EL (cell line): Measurements from ENCODE around the gene CTSW.
"Not testable (repeated sequence)": the region's sequence is repeated elsewhere in the genome, so short reads cannot be mapped to it uniquely, and the experiment has no call there.

Experiments used
- DNase-seq: peaks from one replicate; pipeline ENCODE4 v3.0.0-alpha.2; 2016

The CTSW gene

GRCh38 chr11:65886826-65887722 lies 7.4 kb downstream of the CTSW start:
- no peak for DNase-seq

- DNase-seq = no peak
These were observed 8.1 kb downstream of the CTSW start for GRCh38 chr11:65887723-65888162.

DNA sequence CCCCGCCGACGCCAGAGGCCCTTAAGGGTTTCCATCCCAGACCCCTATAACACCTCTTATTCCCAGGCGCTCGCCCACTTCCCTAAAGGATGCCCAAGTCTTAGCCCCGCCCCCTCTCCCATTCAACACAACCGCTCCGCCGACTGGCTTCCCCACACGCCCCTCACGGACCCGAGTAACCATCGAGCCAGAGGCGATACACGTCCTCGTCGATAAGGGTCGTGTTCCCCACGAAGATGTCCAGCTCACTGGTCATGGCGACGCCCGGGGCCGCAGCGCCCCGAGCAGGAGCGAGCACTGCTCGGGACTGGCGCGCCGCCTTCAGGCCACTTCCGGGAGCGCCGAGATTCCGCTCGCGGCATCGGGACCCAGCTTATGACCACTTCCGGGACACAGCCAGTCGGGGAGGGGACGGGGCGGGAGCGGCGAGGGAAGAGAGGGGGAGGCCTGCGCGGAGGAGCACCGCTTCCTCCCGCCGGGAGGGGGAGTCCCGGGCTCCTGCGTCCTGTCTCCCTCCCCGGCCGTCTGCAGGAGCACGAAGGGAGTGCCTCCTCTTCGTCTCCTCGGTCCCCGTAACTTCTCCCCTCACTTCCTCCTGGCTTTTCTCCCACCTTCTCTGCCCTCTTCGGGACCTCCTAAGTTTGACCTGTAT lies 8.7 kb downstream of the CTSW start, which contains the start of gene FIBP:
Gene FIBP (minus strand): TSS at position 309 of the 652 bp plus-strand sequence. CDS start 53 bp downstream, at position 256.
- DNase-seq = peak; percentile 98

- DNase-seq = peak; percentile 97
These were observed 10.9 kb downstream of the CTSW start, which contains the start of gene CCDC85B for GRCh38 chr11:65890324-65891218. TSS of gene CCDC85B (plus strand) at chr11:65890673. CDS start at chr11:65890784, 111 bp downstream.

DNA sequence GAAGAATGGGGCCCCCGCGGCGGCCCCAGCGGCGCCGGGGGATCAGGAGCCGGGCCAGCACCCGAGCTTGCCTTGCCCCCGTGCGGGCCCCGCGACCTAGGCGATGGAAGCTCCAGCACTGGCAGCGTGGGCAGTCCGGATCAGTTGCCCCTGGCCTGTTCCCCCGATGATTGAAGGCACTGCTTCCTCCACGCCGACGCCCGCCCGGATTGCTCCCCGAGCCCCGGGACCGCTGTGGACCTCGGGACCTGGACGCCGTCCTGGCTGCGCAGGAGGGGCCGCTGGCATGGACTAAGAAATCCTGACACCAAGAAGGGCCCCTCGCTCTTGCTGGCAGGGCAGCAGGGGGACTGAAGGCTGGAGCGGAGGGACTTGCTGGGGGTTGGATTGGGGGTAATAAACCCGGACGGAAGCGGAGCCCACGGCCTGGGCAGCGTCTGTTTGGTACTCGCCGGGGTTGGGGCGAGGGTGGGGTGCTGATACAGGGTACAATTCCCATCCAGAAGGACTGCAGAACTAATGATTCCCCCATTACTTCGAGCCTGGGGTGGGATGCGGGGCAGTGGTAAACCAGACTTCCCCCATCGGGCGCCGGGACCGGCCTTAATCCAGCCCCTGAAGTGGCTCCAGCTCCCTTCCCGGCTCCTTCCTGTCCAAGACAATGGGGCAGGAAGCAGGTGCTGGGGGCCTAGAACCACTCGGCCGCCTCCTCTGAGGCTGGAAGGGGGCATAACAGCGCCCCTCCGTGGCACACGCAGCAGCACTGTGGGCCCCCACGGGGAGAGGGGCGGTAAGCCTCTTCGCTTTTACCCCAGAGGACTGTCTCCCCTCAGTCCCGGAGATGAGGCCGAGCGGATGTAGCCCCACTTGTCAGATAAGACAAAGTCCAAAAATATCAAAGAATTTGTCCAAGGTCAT lies 11.8 kb downstream of the CTSW start:
- DNase-seq = peak; percentile 81

DNA sequence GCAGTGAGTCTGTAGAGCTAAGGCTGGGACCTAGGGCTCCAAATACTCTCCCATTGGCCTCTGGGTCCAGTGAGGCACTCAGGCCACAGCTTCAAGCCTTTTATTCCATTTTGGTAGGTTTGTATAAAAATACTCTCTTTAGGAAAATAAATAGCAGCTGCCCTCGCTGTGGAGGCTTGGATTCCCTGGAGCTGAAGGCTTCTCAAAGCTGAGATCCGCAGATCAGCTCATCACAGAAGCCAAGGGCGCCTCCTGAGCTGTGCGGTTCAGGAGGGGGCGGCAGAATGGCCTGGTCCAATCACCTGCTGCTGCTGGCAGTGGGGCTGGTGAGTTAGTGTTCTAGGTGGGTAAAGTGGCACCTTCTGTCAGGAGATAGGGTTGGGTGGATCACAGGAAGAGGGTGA lies 12.5 kb downstream of the CTSW start:
- DNase-seq = not testable (repeated sequence)

GRCh38 chr11:65892661-65893317 lies 13.2 kb downstream of the CTSW start:
- DNase-seq = peak; percentile 53

DNA sequence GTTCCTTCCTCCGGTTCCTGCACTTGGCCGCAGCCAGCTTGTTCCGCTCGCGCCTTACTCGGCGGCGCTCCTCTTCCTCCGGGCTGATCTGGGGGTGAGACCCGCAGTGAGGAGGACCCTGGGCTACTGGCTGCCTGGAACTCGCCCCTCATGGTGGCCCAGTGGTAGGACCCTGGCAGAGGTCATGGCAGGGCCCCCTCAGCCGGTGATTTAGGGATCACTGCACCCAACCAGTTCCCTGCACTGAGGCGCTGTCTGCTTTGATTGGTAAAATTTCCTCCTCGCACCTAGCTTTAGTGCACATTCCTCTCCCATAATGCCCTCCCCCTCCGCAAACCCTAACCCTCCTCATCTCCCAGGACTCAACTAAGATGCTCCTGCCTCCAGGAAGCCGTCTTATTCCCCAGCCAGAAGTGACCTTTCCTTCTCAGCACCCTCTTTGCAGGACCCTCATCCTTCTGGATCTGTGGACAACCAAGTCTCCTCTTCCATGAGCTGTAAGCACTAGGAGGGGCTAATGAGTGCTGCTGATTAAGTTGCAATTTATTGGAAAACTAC lies 14.5 kb downstream of the CTSW start:
- DNase-seq = peak; percentile 46

GRCh38 chr11:65895482-65895981 lies 15.9 kb downstream of the CTSW start:
- no peak for DNase-seq

DNA sequence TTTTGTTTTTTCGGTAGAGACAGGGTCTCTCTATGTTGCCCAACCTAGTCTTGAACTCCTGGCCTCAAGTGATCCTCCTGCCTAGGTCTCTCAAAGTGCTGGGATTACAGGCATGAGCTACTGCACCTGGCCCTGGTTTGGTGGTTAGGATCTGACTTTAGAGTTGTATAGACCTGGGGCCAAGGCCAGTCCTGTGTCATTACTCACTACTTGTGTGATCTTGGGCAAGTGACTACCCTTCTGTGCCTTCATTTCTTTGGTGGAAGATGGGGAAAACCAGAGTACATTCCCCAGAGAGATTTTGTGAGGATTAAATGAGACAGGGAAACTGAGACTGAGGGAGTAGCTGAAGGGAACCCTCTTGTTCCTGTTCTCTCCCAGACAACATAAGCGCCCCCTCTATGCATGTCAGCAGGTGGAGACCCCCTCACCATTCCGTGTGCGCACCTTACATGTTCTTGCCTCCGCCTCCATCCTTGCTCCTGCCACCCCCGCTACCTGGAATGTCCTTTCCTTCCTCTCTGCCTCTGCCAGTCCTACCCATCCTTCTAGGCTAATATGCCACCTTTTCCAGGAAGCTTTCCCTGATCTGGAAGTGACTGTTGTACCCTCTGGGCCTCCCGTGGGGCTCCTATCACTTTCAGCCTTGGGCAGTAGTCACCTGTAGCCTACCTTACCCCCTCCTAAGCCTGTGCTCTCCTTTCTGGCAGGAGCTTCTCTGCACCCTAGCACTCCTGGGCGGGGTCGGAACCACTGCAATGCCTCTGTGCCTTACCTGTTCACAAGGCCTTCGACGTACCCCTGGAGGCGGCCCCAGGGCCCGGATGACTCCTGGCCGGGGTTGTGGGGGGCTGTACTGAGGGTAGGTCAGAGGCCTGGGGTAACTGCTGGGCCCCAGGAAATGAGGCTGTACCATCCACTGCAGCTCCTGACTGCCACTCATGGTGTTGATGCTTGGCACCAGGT lies 16.7 kb downstream of the CTSW start:
- no peak for DNase-seq

DNA sequence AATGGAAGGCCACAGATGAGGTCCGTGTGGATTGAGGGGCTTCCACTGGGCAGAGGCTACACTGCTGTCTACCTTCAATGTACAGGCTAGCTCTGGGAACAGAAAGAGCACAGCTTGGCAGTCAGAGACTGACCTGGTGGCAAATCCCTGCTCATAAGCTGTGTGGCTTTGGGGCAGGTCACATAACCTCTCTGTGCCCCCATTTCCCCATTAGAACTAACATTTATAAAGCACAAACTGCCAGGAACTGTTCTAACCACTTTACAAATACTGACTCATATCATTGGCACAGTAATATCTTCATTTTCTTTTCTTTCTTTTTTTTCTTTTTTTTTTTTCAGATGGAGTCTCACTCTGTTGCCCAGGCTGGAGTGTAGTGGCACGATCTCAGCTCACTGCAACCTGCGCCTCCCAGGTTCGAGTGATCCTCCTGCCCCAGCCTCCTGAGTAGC lies 17.4 kb downstream of the CTSW start:
- no peak for DNase-seq

DNA sequence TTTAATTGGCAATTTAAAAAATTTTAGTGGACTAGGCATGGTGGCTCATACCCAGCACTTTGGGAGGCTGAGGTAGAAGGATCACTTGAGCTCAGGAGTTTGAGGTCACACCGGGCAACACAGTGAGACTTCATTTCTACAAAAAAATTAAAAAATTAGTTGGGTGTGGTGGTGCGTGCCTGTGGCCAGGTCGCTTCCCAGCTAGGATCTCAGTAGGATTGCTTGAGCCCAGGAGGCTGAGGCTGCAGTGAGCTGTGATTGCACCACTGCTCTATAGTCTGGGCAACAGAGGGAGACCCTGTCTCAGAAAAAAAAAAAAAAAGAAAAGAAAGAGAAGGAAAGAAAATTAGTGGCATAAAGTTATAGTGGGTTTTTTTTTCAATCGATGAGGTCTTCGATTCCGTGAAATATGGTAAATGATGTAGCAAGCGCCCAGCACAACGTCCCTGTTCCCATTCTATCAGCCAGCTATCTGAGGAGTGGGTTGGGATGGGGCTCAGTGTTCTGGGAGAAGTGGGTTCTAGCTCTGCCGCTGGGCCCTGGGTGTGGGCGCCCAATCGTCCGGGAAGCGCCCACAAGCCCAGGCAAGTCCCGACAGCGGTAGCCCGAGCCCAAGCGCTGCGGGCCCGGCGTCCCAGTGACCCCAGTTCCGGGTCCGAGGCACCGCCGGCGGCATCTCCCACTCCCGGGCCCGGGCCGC lies 19.2 kb downstream of the CTSW start:
- no peak for DNase-seq

DNA sequence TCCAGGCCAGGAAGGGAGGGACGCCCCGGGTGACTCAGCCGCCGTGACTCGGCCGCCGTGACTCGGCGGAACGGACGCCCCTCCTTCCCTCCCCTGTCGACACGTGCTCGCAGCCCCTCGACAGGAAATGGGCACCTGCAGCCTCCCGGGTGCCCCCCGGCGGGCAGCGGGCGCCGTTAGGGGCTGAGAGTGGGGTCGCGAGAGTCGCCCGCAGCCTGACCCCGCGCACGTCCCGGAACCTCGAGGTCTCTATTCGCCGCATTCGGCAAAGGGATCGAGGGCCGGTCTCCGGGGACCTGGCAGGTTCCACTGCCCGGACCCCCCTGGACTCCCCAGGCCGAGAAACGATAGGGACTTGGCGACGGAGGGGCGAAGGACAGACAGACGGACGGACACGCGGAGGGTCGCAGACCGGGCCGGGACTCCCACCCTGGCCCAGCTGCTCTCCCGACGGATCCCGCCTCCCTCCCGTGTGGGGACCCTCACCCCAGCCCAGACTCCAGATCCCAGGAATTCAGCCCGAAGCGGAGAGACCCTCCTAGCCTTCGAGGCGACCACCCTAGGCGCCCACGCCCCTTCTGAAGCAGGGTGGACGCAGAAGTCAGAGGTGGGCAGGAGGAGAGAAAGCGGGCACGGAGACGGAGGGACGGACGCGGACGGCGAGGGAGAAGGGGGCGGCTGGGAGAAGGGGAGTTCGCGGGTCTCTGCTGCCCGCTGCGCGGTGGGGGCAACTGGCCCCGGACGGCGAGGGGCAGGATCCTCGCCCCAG lies 19.9 kb downstream of the CTSW start:
- DNase-seq = peak; percentile 90

DNA sequence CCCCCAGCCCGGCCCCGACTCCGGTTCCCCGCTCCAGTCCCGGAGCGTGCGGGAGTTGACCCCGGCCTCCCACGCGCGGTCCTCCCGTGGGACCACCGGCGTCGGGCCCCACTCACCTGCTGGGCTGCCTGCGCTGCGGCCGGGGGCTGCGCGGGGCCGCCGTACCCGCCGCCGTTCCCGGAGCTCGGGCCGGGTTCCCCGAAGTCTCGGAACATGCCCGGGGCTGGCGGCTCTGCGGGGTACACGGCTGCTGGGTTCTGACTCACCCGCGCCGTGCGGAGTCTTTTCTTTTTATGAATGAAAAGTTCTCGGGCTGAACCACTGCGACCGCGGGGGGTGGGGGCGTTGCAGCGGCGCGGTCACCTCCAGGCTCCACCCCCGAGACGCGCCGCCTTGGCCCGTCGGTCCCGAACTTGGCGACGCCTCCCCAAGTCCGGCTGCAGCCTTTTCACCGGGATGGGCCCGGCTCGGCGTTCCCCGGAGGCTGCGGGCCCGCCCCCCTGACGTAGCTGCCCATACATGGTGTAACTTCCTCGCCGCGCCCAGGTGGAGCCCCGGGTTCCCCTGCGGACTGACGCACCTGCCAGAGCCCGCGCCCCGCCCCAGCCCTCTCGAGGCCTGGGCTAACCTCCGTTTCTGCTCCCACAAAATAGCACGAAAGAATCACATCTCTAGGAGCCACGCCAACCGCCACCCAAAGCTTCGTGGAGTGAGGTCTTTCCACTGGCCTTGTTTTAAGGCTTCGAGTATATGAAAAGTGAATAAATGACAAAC lies 20.7 kb downstream of the CTSW start, which contains the start of gene FOSL1:
Gene FOSL1 (minus strand): TSS at position 264 of the 774 bp plus-strand sequence. CDS start 49 bp downstream, at position 215.
- DNase-seq = peak; percentile 97

DNA sequence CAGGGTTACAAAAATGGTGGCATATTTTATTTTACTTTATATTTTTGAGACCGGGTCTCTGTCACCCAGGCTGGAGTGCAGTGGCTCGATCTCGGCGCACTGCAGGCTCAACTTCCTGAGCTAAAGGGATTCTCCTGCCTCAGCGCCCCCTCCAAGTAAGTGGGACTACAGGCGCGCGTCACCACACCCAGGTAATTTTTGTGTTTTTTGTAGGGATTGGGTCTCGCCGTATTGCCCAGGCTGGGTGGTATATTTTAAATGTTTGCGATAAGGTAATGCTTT lies 21.2 kb downstream of the CTSW start:
- no peak for DNase-seq

GRCh38 chr11:65903068-65903481 lies 23.4 kb downstream of the CTSW start:
- DNase-seq = peak; percentile 98

- no peak for DNase-seq
These were observed 24.1 kb downstream of the CTSW start for GRCh38 chr11:65903715-65904114.
